DOHH2 (cell line): ENCODE data around the gene MISP.

Experiments
- CTCF ChIP-seq: fragments of 200-600 bp; sonication (generic); IDR thresholded peaks from one replicate; pipeline ENCODE4 v1.5.1; 2014; ENCODE audit warnings: antibody characterized with exemption, mild to moderate bottlenecking, low read depth, low read length; ENCODE audit not compliant: poor library complexity, severe bottlenecking
- EZH2phosphoT487 ChIP-seq: fragments of 200-600 bp; sonication (generic); IDR thresholded peaks from 2 replicates; pipeline ENCODE4 v1.6.1; 2017; ENCODE audit warnings: borderline replicate concordance, mild to moderate bottlenecking, antibody characterized with exemption, low read length, moderate library complexity, mixed read lengths

- no peak for TF ChIP-seq CTCF
- TF ChIP-seq EZH2phosphoT487, result no peak
Measured at GRCh38 chr19:813219-814151, 62.6 kb downstream of the MISP start.
